ENCODE results near the gene SGCA.

Gene SGCA

GRCh38 chr17:50191359-50192143 is 25.7 kb downstream of the SGCA start:
- Mint-ChIP-seq H3K9me3 (no peaks in the 10 kb centered on the region), H3K27ac (no peak overlapping the region), H3K4me1 (ENCODE audit: low read depth) (no peaks in the 10 kb centered on the region), H3K36me3 (ENCODE audit: low read depth) (no peaks in the 10 kb centered on the region), H3K27me3 (ENCODE audit: low read depth) (no peaks in the 10 kb centered on the region), H3K4me3 (no peak overlapping the region)
- no peak for DNase-seq (ENCODE audit: low spot score)

- Mint-ChIP-seq H3K9me3 (no peaks in the 10 kb centered on the region), H3K4me1 (ENCODE audit: low read depth) (no peaks in the 10 kb centered on the region), H3K27me3 (ENCODE audit: low read depth) (no peaks in the 10 kb centered on the region), H3K36me3 (ENCODE audit: low read depth) (no peaks in the 10 kb centered on the region), H3K4me3 (no peak overlapping the region), H3K27ac (no peak overlapping the region)
- DNase-seq (ENCODE audit: low spot score), result no peak
Observed at GRCh38 chr17:50192144-50192617, 26.4 kb downstream of the SGCA start.

- no peak overlapping the region for H3K4me3 Mint-ChIP-seq
- DNase-seq (ENCODE audit: low spot score), result no peak
- no peaks in the 10 kb centered on the region for H3K36me3 Mint-ChIP-seq (ENCODE audit: low read depth)
- no peaks in the 10 kb centered on the region for H3K4me1 Mint-ChIP-seq (ENCODE audit: low read depth)
- no peak overlapping the region for H3K27ac Mint-ChIP-seq
- H3K9me3 Mint-ChIP-seq, result no peaks in the 10 kb centered on the region
- H3K27me3 Mint-ChIP-seq (ENCODE audit: low read depth), result no peaks in the 10 kb centered on the region
Observed at GRCh38 chr17:50192618-50193291, 26.9 kb downstream of the SGCA start.

- no peaks in the 10 kb centered on the region for H3K36me3 Mint-ChIP-seq (ENCODE audit: low read depth)
- H3K9me3 Mint-ChIP-seq, result no peaks in the 10 kb centered on the region
- peaks cover 6% of the 10 kb centered on the region for H3K4me1 Mint-ChIP-seq (ENCODE audit: low read depth)
- H3K27me3 Mint-ChIP-seq (ENCODE audit: low read depth), result peaks cover 8% of the 10 kb centered on the region
- H3K27ac Mint-ChIP-seq, result no peak overlapping the region
- no peak overlapping the region for H3K4me3 Mint-ChIP-seq
- no peak for DNase-seq (ENCODE audit: low spot score)
Observed at GRCh38 chr17:50194140-50194933, 28.5 kb downstream of the SGCA start.

GRCh38 chr17:50194934-50195865 is 29.4 kb downstream of the SGCA start:
- no peak overlapping the region for H3K27ac Mint-ChIP-seq
- H3K9me3 Mint-ChIP-seq, result no peaks in the 10 kb centered on the region
- no peaks in the 10 kb centered on the region for H3K36me3 Mint-ChIP-seq (ENCODE audit: low read depth)
- no peak overlapping the region for H3K4me3 Mint-ChIP-seq
- H3K27me3 Mint-ChIP-seq (ENCODE audit: low read depth), result peaks cover 8% of the 10 kb centered on the region
- DNase-seq (ENCODE audit: low spot score), result no peak
- peaks cover 10% of the 10 kb centered on the region for H3K4me1 Mint-ChIP-seq (ENCODE audit: low read depth)

GRCh38 chr17:50196036-50196435 is 30.2 kb downstream of the SGCA start:
- no peaks in the 10 kb centered on the region for H3K9me3 Mint-ChIP-seq
- H3K36me3 Mint-ChIP-seq (ENCODE audit: low read depth), result peaks cover 2% of the 10 kb centered on the region
- H3K27me3 Mint-ChIP-seq (ENCODE audit: low read depth), result peaks cover 13% of the 10 kb centered on the region
- DNase-seq (ENCODE audit: low spot score), result no peak
- no peak overlapping the region for H3K27ac Mint-ChIP-seq
- peaks cover 15% of the 10 kb centered on the region for H3K4me1 Mint-ChIP-seq (ENCODE audit: low read depth)
- H3K4me3 Mint-ChIP-seq, result no peak overlapping the region

GRCh38 chr17:50196826-50197225 is 31.0 kb downstream of the SGCA start:
- no peak for DNase-seq (ENCODE audit: low spot score)
- Mint-ChIP-seq H3K27me3 (ENCODE audit: low read depth) (peaks cover 21% of the 10 kb centered on the region), H3K36me3 (ENCODE audit: low read depth) (peaks cover 2% of the 10 kb centered on the region), H3K9me3 (no peaks in the 10 kb centered on the region), H3K4me3 (no peak overlapping the region), H3K27ac (no peak overlapping the region), H3K4me1 (ENCODE audit: low read depth) (peaks cover 18% of the 10 kb centered on the region)

GRCh38 chr17:50198026-50198669 is 32.3 kb downstream of the SGCA start:
- Mint-ChIP-seq H3K36me3 (ENCODE audit: low read depth) (peaks cover 2% of the 10 kb centered on the region), H3K27ac (peak overlapping the region; percentile 10), H3K4me3 (peak overlapping the region; percentile 62), H3K27me3 (ENCODE audit: low read depth) (peaks cover 32% of the 10 kb centered on the region), H3K9me3 (no peaks in the 10 kb centered on the region), H3K4me1 (ENCODE audit: low read depth) (peaks cover 18% of the 10 kb centered on the region)
- DNase-seq (ENCODE audit: low spot score), result peak; percentile 60

GRCh38 chr17:50199211-50199802 is 33.5 kb downstream of the SGCA start:
- Mint-ChIP-seq H3K9me3 (no peaks in the 10 kb centered on the region), H3K27ac (no peak overlapping the region), H3K27me3 (ENCODE audit: low read depth) (peaks cover 37% of the 10 kb centered on the region), H3K4me3 (peak overlapping the region; percentile 83), H3K4me1 (ENCODE audit: low read depth) (peaks cover 18% of the 10 kb centered on the region), H3K36me3 (ENCODE audit: low read depth) (peaks cover 2% of the 10 kb centered on the region)
- DNase-seq (ENCODE audit: low spot score), result no peak

- DNase-seq (ENCODE audit: low spot score), result peak; percentile 68
- peaks cover 18% of the 10 kb centered on the region for H3K4me1 Mint-ChIP-seq (ENCODE audit: low read depth)
- H3K27me3 Mint-ChIP-seq (ENCODE audit: low read depth), result peaks cover 42% of the 10 kb centered on the region
- peak overlapping the region; percentile 83 for H3K4me3 Mint-ChIP-seq
- H3K27ac Mint-ChIP-seq, result peak overlapping the region; percentile 75
- peaks cover 2% of the 10 kb centered on the region for H3K36me3 Mint-ChIP-seq (ENCODE audit: low read depth)
- no peaks in the 10 kb centered on the region for H3K9me3 Mint-ChIP-seq
Observed at GRCh38 chr17:50199803-50200456, 34.1 kb downstream of the SGCA start.

- peak; percentile 81 for DNase-seq (ENCODE audit: low spot score)
- Mint-ChIP-seq H3K4me3 (peak overlapping the region; percentile 83), H3K4me1 (ENCODE audit: low read depth) (peaks cover 18% of the 10 kb centered on the region), H3K27ac (peak overlapping the region; percentile 31), H3K9me3 (no peaks in the 10 kb centered on the region), H3K36me3 (ENCODE audit: low read depth) (peaks cover 2% of the 10 kb centered on the region), H3K27me3 (ENCODE audit: low read depth) (peaks cover 49% of the 10 kb centered on the region)
Observed at GRCh38 chr17:50200457-50201275, 34.9 kb downstream of the SGCA start.

Measured in T-helper 2 cell treated with Interferon-gamma antibody and Interleukin-4, amounts not matched to agents 5 μg/mL and 100 μg/mL, for 36 hours (primary cell).